Dedifferentiated amniotic fluid mesenchymal stem cell (primary cell): ENCODE measurements around the gene VPS37D.
"Not testable (repeated sequence)": the region's sequence is repeated elsewhere in the genome, so short reads cannot be mapped to it uniquely, and the experiment has no call there.

Experiments
- DNase-seq: peaks from one replicate; pipeline ENCODE4 v3.0.0-alpha.2; 2016; ENCODE audit errors: extremely low spot score

Gene VPS37D

DNA sequence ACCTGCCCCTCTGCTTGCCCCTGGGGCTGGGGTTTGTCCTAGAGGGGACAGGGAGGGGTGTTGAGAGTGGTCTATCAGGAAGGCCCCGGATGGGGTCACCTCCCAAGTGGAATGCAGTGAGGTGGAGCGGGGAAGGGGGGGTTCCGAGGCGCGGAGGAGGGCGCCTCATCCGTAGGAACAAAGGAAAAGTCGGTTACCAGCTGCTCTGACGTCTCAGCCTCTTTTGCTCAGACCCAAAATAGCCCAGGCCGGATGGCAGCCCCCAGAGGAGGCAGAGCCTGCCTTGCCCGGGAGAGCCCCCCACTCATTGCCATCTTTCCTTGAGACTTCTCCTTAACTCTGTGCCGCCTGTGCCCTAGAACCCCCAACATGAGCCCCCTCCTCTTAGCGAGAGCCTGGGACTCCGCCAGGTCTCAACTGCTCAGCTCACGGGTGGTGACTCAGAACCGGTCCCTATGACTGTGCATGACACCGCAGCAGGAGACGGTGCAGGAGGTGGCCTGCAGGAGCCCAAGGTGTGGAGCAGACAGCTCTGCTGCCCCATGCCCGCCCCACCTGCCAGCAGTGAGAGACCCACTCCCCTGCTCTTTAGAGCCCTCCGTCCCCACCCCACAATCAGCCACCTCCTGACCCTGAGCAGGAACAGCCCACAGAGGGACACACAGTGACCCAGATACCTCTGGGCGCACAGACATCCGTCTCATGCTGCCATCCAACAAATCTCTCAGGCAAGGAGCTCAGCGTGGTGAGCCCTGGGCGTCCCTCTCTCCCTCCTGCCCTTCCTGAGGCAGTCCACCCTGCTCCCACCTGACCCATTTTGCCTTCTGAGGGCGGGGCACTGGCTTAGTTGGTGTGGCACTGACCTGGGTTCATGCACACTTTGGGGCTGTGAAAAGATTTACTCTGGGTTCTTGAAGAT, 38.8 kb downstream of the VPS37D start:
- no peak for DNase-seq

DNA sequence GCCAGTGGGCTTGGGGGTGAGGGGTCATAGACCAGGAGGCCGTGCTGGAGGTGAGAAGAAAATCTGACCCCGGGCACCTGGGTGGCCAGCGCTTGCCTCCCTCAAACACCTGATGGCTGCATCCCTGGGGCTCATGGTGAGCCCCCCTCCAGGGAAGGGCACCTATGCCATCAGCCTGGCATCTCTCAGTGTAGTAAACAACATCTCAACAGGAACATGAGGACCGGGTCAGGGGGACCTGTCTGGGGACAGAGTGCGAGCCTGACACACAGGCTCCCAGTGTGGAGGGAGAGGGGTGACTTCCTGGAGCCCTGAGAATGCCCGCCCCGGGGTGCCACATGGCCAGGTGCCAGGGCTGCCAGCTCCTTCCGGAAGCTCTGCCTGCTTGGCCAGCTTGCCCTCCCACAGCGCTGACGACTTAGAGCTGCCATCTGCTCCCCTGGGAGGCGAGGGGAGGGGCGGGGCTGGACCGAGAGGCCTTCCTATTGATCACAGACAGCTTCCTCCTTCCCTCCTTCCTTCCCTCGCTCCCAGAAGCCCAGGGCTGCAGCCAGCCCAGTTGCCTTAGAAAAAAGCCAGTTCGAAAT, 39.5 kb downstream of the VPS37D start:
- no peak for DNase-seq

DNA sequence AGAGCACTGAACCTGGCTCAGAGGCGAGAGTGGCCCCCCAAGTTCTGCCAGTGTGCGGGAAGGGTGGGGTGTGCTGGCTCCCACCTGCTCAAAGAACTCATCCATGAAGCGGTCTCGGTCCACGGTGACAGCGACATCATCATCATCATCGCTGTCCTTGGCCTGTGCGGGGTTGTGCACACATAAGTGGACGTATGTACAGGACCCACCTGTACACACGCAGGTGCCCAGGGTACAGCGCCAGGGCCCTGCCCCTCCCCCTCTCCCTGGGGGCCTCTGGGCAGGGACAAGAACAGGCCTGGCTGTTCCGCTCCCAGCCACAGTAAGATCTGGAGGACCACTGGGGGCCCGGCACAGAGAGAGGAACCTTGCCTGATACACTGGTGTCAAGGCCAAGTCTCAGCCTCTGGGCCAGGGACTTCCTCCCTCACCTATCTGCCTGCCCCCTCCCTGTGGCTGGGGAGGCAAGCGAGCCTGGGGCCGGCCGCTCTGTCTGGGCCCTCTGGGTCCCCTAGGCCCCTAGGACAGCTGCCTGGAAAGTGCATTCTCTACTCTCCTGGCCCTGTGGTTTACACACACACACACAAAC, 41.4 kb downstream of the VPS37D start:
- DNase-seq, result no peak

DNA sequence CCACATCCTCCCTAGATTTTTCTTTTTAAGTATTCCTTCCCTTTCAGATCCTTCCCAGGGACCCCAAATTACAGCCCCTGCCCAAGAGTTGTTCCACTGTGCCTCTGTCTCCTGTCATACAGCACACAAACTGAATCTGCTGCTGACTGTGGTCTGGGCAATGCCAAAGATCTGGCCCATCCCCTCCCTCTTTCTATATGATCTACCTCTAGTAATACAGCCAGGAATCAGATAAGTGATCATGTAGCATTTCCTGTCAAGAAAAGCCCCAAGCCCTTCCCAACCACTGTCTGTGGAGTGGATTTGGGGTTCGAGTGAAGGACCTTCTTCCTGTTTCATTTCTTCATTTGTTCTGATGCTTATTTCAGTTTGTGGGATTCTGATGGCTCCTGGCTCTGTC, 45.1 kb downstream of the VPS37D start:
- no peak for DNase-seq

DNA sequence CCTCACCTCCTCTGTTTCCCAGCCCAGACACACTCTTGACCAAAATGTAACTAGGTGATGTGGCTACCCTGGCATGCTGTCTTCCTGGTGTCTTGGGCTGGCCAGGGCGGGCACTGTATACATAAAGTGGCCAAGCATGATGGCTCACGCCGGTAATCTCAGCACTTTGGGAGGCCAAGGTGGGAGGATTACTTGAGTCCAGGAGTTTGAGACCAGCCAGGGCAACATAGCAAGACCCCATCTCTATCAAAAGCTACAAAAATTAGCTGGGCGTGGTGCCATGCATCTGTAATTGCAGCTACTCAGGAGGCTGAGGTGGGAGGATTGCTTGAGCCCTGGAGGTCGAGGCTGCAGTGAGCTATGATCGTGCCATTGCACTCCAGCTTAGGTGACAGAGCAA, 45.7 kb downstream of the VPS37D start:
- not testable (repeated sequence) for DNase-seq

DNA sequence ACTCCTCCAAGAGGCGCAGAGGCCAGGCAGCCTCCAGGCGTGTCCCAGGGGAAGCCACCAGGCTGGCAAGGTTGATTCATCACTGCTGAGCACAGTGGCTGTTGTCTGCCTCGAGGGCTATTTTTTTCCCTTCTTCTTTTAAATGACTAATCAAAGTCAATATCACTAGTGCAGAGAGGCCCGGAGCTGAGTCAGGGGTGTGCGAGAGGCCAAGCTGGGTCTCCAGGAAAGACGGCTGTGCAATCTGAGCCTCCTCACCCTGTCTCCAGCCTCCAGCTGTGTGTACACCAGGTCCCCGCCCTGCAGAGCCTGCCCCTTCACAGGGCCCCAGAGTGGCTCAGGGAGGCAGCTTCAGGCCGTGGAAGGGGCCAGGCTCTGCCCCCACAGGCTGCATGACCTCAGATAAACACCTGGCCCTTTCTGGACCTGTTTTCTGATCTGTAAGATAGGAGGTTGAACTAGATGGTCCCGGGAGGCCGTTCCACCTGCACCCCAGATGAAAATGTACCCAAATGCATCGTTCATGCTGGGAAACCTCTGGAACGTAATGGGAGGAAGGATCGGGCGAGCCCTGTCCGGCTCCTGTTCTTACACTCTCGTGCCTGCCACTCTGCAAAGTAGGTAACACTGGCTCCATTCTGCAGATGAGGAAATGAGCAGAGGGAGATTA, 48.2 kb downstream of the VPS37D start:
- peak; percentile 93 for DNase-seq

DNA sequence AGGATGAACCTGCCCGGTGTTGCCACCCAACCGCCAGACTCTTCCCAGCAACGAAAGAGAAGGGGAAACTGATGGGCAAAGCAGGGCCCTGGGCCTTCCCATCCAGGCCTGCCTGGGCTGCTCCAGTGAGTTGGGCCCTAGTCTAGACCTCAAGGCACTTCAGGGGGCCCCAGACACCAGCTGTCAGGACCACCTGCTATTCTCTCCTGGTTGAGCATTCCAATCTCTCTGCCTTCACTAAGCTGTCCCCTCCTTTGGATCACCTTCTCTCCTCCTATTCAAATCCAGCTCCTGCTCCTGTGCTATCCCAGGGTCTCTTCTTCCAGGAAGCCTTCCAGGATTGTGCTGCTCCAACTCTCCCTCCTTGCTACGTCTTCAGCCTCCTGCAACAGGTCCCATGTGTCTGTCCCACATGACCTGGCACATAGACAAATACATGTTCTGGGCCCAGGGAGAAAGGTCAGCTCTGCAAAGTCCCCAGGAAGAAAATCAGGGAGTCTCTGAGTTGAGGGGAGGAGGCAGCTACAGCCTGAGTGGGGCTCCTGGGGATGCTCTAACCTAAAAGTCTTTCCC, 48.8 kb downstream of the VPS37D start:
- no peak for DNase-seq

DNA sequence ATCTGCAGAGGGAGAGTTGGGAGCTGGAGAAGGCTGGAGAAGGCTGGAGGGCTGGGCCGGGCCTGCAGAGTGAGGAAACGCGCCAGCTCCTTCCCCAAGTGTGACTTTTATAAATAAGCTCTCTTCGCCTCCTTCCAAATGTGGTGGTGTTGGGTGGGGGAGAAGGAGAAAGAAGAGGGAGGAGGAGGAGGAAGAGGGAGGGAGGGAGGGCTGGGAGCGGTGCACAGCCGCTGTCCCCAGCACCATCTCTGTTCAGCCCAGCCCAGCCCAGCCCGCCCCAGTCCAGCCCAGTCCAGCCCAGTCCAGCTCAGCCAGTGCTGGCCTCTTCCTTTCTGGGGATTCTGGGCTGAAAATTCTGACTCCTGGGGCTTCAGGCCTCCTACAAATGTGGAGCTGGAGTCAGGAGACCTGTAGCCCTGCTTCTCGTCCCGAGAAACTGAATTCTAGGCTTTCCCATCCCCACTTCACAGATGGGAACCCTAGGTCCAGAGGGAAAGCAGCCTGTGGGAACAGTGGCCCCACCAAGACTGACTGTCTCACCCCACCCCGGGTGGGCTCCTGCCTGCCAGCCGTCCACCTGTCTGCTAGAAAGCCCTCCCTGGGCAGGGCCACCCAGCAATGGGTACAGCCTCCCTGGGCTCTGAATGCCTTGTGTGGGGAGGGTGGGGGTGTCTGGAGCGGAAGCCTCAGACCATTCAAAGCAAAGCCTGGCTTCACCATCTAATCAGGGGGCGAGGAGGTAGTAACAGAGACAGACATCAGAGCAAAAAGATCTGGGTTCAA, 49.6 kb downstream of the VPS37D start:
- no peak for DNase-seq

DNA sequence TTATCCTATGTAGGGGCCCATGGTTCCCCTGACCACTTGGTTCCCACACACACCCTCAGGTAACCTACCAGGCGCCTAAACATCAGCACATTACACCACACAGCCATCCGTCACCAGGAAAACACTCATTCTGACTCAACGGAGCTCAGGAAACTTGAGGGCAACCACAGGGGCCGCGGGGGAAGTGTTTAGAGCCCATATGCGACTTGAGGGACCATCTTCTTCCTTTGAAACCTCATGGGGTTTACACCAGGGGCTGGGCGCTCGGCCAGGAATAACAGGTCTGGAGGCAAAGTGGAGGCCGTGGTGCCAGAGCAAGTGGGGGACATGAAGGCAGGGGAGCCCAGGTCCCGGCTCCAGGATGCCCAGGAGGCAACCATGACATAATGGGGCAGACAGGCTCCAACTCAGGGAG, 50.4 kb downstream of the VPS37D start:
- DNase-seq, result peak; percentile 49

DNA sequence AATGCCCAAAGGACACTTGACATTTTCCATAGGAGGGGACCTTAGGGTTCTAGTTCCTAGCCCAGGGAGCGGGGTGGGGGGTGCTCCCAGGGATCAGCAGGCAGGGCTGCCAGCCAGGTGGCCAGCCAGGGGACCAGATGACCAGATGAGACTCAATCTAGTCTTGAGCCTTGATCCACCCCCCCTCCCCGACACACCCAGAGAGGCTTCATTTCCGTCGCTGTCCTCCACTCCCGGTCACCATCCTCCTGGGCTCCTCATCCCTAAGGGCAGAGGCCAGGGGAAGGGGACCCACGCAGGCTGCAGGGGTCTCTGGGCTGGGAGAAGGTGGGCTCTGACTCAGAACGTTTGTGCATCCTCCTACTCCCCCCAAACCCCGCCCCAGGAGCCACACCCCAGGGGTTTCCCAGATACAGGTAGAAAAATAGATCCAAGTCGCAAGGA, 50.8 kb downstream of the VPS37D start:
- DNase-seq, result no peak

DNA sequence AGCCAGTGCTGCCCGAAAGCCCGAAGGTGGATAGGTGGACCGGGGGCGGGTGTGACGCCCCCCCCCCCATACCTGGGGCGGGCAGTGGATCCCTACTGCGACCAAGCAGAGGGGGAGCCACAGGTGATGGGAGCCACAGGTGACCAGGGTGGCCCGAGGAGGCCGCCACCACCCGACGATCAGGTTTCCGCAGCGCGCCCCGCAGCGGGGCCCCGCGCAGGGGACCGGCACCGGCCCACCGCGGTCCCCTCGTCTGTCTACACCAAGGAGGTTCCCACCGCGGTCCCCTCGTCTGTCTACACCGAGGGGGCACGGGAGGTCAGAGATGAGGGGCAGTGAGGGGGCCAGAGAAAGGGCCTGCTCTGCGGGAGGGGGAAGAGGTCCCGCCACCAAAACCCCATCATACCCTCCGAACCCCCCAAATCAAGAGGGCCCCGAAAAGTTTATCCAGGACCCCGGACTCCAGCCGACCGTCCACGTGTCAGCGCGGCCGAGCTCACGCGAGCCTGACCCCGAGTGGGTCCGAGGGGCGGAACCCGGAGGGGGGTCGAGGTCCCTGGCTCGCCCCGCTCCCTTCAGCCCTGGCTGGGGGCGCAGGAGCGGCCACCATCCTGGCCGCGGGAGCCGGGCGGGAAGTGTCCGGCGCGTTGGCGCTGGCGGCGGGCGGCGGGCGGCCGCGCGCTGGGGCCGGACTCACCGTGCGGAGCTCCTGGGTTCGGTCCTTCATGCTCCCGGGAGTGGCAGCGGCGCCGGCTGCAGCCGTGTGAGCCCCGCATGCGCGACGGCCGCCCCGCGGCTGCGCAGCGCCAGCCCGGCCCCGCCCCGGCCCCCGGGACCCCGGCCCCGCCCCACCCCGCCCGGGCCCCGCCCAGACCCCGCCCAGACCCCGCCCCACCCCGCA, 51.5 kb downstream of the VPS37D start, which contains the start of gene STX1A:
Gene STX1A, minus strand, starts transcription at position 765 of the 901 bp plus-strand sequence. Its CDS starts 38 bp downstream, at position 727.
- peak; percentile 57 for DNase-seq

DNA sequence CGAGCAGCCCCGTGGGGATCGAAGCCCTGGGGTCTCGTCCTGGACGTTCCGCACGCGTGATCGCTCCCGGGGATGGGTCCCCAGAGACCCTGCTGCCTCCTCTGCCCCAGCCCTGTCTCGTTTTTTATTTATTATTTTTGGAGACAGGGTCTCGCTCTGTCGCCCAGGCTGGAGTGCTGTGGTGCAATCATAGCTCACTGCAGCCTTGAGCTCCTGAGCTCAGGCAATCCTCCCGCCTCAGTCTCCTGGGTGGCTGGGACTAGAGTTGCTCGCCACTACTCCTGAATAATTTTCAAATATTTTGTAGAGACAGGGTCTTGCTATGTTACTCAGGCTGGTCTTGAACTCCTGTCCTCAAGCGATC, 52.2 kb downstream of the VPS37D start:
- no peak for DNase-seq

DNA sequence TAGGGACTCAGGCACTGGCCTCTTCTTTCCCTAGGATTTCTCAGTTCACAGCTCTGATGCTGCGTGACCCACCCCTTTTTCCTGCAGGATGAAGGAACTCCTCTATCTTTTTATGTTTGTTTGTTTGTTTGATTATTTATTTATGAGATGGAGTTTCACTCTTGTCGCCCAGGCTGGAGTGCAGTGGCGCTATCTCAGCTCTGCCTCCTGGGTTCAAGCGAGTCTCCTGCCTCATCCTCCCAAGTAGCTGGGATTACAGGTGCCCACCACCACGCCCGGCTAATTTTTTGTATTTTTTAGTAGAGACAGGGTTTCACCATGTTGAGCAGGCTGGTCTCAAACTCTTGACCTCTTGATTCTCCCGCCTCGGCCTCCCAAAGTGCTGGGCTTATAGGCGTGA, 52.8 kb downstream of the VPS37D start:
- not testable (repeated sequence) for DNase-seq

DNA sequence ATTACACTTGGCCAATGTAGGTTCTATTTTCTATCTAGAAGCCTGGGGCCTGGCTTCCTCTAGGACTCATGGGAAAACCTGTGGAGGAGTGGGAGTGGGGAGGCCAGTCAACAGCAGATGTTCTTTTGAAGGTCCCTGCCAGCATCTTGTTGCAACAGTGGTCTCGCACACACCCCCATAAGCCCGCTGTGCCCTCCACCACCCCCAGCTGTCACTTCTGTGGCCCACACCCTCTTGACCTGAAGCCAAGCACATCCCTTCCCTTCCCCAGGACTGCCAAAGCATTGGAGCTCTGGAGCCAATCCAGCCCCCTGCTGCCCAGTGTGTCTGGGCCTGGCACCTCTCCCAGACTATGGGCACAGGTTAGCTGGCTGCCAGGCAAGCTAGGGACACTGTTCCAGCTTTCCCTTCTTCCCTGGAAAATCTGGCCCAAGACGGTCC, 53.8 kb downstream of the VPS37D start:
- no peak for DNase-seq
